ENCODE data around the gene MAPK11.

MAPK11 gene

DNA sequence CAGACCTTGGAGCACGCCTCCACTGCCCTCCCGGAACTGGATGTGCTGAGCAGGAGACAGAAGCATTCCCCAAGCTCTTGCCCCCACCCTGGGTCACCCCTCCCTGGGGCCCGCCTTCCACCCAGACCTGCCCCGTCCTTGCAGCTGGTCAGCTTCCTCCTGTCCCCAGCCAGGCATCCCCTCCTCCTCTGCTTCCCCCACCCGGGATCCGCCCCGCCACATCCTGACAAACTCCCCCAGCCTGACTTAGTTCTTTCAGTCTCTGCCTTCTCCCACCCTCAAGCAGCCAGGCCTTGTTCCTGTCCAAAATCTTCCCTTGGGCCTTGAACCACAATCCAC, 38.4 kb upstream of the MAPK11 start:
- DNase-seq (ENCODE audit: low read depth): no peak
- TF ChIP-seq, protein P1, sequence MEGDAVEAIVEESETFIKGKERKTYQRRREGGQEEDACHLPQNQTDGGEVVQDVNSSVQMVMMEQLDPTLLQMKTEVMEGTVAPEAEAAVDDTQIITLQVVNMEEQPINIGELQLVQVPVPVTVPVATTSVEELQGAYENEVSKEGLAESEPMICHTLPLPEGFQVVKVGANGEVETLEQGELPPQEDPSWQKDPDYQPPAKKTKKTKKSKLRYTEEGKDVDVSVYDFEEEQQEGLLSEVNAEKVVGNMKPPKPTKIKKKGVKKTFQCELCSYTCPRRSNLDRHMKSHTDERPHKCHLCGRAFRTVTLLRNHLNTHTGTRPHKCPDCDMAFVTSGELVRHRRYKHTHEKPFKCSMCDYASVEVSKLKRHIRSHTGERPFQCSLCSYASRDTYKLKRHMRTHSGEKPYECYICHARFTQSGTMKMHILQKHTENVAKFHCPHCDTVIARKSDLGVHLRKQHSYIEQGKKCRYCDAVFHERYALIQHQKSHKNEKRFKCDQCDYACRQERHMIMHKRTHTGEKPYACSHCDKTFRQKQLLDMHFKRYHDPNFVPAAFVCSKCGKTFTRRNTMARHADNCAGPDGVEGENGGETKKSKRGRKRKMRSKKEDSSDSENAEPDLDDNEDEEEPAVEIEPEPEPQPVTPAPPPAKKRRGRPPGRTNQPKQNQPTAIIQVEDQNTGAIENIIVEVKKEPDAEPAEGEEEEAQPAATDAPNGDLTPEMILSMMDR (conservative IDR thresholded peaks at IDR 0.05; ENCODE audit: low read depth, low read length): no peak
- no peak overlapping the region for H3K4me3 ChIP-seq (ENCODE audit: low read depth, low read length)

- H3K4me3 ChIP-seq (ENCODE audit: low read depth, low read length): no peak overlapping the region
- no peak for DNase-seq (ENCODE audit: low read depth)
- TF ChIP-seq, protein P1 (conservative IDR thresholded peaks at IDR 0.05; ENCODE audit: low read depth, low read length): no peak
These were observed 37.9 kb upstream of the MAPK11 start for GRCh38 chr22:50307890-50308596.

DNA sequence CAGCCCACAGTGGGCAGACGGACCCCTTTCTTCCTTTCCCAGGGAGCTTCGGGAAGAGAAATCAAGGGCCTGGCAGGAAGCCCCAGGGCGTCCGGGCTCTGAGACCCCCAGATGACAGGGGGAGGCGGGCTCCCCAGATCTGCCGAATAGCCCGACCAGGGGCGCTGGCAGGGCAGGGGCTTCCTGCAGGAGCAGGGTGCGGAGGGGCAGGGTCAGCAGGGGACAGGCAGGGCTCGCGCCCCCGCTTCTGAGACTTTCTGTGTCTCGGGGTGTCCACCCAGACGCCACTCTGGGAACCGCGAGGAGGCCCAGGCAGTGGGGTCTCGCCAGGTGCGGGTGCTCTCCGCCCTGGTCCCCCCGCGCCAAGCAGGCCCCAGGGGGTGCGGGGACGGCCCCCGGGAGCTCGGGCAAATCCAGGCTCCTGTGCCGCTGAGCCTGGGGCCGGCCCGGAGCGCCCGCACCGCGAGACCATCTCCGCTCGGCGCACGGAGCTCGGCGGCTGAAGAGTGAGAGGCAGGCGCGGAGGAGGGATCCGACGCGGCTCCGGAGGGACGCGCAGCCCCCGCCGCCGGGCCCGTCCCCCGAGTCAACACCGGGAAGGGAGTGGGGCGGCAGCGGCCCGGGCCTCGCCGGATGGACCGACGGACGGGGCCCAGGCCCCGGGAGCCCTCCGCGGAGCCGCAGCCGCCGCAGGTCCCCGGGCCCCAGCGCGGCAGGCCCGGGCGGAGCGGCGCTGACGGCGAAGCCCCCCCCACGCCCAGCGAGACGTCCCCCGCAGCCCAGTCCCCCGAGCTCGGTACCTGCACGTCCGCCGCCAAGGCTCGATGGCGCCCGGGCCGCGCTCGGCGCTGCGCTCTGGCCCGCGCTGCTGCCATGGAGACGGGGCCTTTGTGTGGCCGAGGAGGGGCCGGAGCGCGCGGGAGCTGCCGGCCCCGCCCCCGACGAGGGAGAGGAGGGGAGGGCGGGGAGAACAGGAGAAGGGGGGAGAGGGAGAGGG, 36.9 kb upstream of the MAPK11 start, which contains the start of gene PLXNB2:
Gene PLXNB2 (minus strand): TSS at position 894 of the 997 bp plus-strand sequence. CDS start 17,062 bp downstream, outside the sequence.
- TF ChIP-seq, protein P1 (conservative IDR thresholded peaks at IDR 0.05; ENCODE audit: low read depth, low read length): no peak
- peak; percentile 83 for DNase-seq (ENCODE audit: low read depth)
- H3K4me3 ChIP-seq (ENCODE audit: low read depth, low read length): peak within 1 kb of the TSS; percentile 81

GRCh38 chr22:50305923-50306566, 35.9 kb upstream of the MAPK11 start:
- TF ChIP-seq, protein P1 (conservative IDR thresholded peaks at IDR 0.05; ENCODE audit: low read depth, low read length): no peak
- peak overlapping the region; percentile 81 for H3K4me3 ChIP-seq (ENCODE audit: low read depth, low read length)
- peak; percentile 80 for DNase-seq (ENCODE audit: low read depth)

DNA sequence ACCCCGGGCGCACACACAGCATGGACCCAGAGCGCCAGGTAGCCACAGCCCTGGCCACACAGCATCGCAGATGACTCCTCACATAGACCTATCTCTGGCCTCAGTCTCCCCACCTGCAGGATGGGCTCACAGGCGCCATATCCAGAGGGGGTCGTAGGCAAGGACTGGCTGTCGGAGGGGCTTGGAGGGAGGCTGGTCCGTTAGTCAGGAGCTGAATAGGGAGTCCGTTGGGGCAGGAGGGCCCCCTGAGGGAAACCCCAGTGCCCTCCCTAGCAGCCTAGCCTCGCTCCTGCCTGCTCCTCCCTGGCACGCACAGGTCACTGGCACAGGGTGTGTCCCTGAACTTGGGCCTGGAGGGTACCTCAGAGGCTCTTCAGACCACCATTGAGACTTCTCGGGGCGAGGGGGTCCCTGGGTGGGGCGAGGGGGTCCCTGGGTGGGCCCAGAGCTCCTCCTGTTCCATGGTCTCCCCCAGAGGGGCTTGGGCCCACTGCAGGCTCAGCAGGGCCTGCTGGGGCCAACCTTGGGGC, 35.3 kb upstream of the MAPK11 start:
- peak overlapping the region; percentile 81 for H3K4me3 ChIP-seq (ENCODE audit: low read depth, low read length)
- TF ChIP-seq, protein P1 (conservative IDR thresholded peaks at IDR 0.05; ENCODE audit: low read depth, low read length): no peak
- DNase-seq (ENCODE audit: low read depth): no peak

DNA sequence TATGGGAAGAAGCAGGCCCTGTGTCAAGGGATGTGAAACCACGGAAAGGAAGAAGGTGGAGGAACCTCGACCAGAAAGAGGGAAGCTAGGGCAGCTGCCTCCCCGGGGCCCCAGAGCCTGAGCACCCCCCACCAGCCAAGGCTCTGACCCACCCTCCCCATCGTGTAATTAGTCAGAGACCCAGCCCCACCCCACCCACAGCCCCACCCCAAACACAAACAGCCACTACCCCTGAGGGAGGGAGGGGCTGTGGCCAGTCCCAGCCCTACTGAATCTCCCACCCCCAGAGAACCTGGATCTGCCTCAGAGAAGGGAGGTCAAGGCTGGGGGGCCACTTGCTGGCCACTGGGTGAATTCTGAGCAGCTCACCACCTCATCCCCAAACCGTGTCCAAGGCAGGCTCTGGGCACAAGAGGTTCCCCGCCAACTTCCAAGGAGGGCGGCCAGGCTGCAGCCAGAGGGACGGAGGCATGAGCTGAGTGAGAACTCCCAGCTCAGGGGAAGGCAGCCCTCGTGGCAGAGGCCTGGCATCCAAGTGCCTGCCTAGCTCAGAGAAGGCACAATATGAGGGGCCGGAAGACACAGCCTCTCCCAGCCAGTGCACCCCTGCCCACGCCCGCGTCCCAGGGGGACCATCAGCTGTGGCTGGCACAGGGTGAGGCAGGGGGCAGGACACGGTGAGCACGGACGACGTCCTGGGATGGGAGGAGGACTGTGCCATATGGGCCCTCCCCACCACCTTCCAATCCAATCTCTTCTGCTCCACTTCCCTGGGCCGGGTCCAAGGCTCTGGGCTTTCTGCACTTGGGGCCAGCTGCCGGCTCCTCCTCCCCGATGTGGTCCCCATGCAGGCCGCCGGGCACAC, 34.6 kb upstream of the MAPK11 start:
- no peak for DNase-seq (ENCODE audit: low read depth)
- TF ChIP-seq, protein P1 (conservative IDR thresholded peaks at IDR 0.05; ENCODE audit: low read depth, low read length): no peak
- H3K4me3 ChIP-seq (ENCODE audit: low read depth, low read length): peak overlapping the region; percentile 81

Measured in choroid plexus epithelial cell (primary cell).